H1 (cell line): ENCODE measurements around the gene DNTTIP2. TPM values are rescaled to one million over a fixed set of nuclear protein-coding genes. Genes with fewer than 3 reads are reported as not detected.

Experiments used
- CTCF ChIA-PET: fragments of 300-600 bp; sonication (Branson Sonifier 250); formaldehyde crosslinking; loops from one replicate; lab custom pipeline; 2021; ENCODE audit not compliant: partially characterized antibody; lab: Charles Lee
- POLR2A ChIA-PET: fragments of 300-600 bp; sonication (Branson Sonifier 250); formaldehyde crosslinking; loops from one replicate; lab custom pipeline; 2021; ENCODE audit warnings: inconsistent platforms; ENCODE audit not compliant: partially characterized antibody; lab: Charles Lee
- DNase-seq, 2 experiments: peaks; one replicate each; pipeline versions ENCODE4 v3.0.0 to v3.0.0-alpha.2; 2010 to 2022; ENCODE audit warnings: low spot score in 2 of 2, low read depth in 1 of 2, mixed read lengths in 1 of 2
- FAIRE-seq: peaks from 2 replicates; lab custom pipeline; 2011; peaks lifted over from hg19 to GRCh38; lab: Jason Lieb, UNC
- H2AFZ ChIP-seq: 2 replicates; pipeline ENCODE4 v1.8.1; 2012; ENCODE audit warnings: low read length, inconsistent platforms
- H2AK5ac ChIP-seq: 2 replicates; pipeline ENCODE4 v1.6.1; 2013; ENCODE audit warnings: low read depth, low read length
- H2BK120ac ChIP-seq: replicated peaks from 2 replicates; pipeline ENCODE3; 2013; ENCODE audit warnings: low read depth, low read length, inconsistent platforms
- H2BK12ac ChIP-seq: 2 replicates; pipeline ENCODE4 v1.6.1; 2013; ENCODE audit warnings: low read depth, low read length
- H2BK15ac ChIP-seq: 2 replicates; pipeline ENCODE4 v1.6.1; 2013; ENCODE audit warnings: low read length
- H2BK20ac ChIP-seq: 2 replicates; pipeline ENCODE4 v1.6.1; 2013; ENCODE audit warnings: low read length
- H2BK5ac ChIP-seq: 2 replicates; pipeline ENCODE4 v1.6.1; 2013; ENCODE audit warnings: low read depth, low read length
- H3K14ac ChIP-seq: 2 replicates; pipeline ENCODE4 v1.6.1; 2013; ENCODE audit warnings: inconsistent platforms; ENCODE audit not compliant: insufficient read length
- H3K18ac ChIP-seq: 2 replicates; pipeline ENCODE4 v1.6.1; 2013; ENCODE audit warnings: low read length; ENCODE audit errors: extremely low read depth
- H3K23ac ChIP-seq: 2 replicates; pipeline ENCODE4 v1.6.1; 2013; ENCODE audit warnings: inconsistent platforms; ENCODE audit not compliant: insufficient read length
- H3K23me2 ChIP-seq: 2 replicates; pipeline ENCODE4 v1.6.1; 2013; ENCODE audit warnings: low read depth, low read length
- H3K27ac ChIP-seq: 2 replicates; pipeline ENCODE4 v1.6.1; 2011; ENCODE audit warnings: low read depth, low read length, inconsistent platforms
- H3K27me3 ChIP-seq, 4 experiments: replicated peaks in 1 of 4; 1 replicate in 1 of 4; 2 replicates in 3 of 4; pipeline versions ENCODE4 v1.6.1 to v1.8.1; 2011 to 2013; ENCODE audit warnings: low read length in 3 of 4, mild to moderate bottlenecking in 3 of 4, inconsistent platforms in 2 of 4, mixed read lengths in 2 of 4, moderate library complexity in 1 of 4; ENCODE audit not compliant: control insufficient read depth in 3 of 4, insufficient read depth in 3 of 4; ENCODE audit errors: extremely low read depth in 1 of 4
- H3K36me3 ChIP-seq, 4 experiments: 2 replicates each; pipeline versions ENCODE4 v1.6.1 to v1.8.1; 2011 to 2013; ENCODE audit warnings: mild to moderate bottlenecking in 4 of 4, low read length in 3 of 4, moderate library complexity in 2 of 4, control low read depth in 1 of 4, inconsistent platforms in 1 of 4; ENCODE audit not compliant: insufficient read depth in 4 of 4, control insufficient read depth in 2 of 4
- H3K4ac ChIP-seq: replicated peaks from 2 replicates; pipeline ENCODE3; 2013; ENCODE audit warnings: low read length, low read depth, mixed read lengths, inconsistent platforms; ENCODE audit not compliant: insufficient read length
- H3K4me1 ChIP-seq, 4 experiments: replicated peaks in 1 of 4; 1 replicate in 1 of 4; 2 replicates in 3 of 4; pipeline versions ENCODE4 v1.6.1 to v1.8.1; 2011 to 2013; ENCODE audit warnings: low read length in 3 of 4, inconsistent platforms in 2 of 4, mixed read lengths in 1 of 4; ENCODE audit not compliant: insufficient read depth in 4 of 4, control insufficient read depth in 3 of 4
- H3K4me2 ChIP-seq, 2 experiments: 2 replicates each; pipeline versions ENCODE4 v1.6.1 to v1.8.1; 2011 to 2013; ENCODE audit warnings: low read depth in 2 of 2, low read length in 2 of 2, control low read depth in 1 of 2, inconsistent platforms in 1 of 2, mild to moderate bottlenecking in 1 of 2; ENCODE audit not compliant: insufficient read depth in 1 of 2
- H3K4me3 ChIP-seq, 4 experiments: fragments of 200-600, 300-600 bp in 1 of 4; sonication (generic), shearing (Covaris generic), sonication (Bioruptor Twin) in 1 of 4; 2 replicates each; pipeline versions ENCODE4 v1.5.1 to v1.8.1; 2011 to 2016; ENCODE audit warnings: low read length in 4 of 4, low read depth in 3 of 4, control low read depth in 2 of 4, inconsistent platforms in 2 of 4, mild to moderate bottlenecking in 2 of 4, mixed read lengths in 1 of 4, moderate library complexity in 1 of 4; ENCODE audit not compliant: insufficient read depth in 2 of 4; ENCODE audit errors: extremely low read depth in 1 of 4
- H3K56ac ChIP-seq: replicated peaks from 2 replicates; pipeline ENCODE3; 2013; ENCODE audit warnings: low read depth, mild to moderate bottlenecking, mixed read lengths, low read length, inconsistent platforms; ENCODE audit not compliant: insufficient read length
- H3K79me1 ChIP-seq: 2 replicates; pipeline ENCODE4 v1.6.1; 2013; ENCODE audit warnings: low read depth, low read length, control low read depth
- H3K79me2 ChIP-seq, 2 experiments: 2 replicates each; pipeline versions ENCODE4 v1.6.1 to v1.8.1; 2012 to 2013; ENCODE audit warnings: low read length in 2 of 2, mild to moderate bottlenecking in 2 of 2, inconsistent platforms in 1 of 2; ENCODE audit not compliant: insufficient read depth in 2 of 2, control insufficient read depth in 1 of 2
- H3K9ac ChIP-seq, 4 experiments: replicated peaks in 1 of 4; 1 replicate in 1 of 4; 2 replicates in 3 of 4; pipeline versions ENCODE4 v1.6.1 to v1.8.1; 2011 to 2013; ENCODE audit warnings: low read depth in 3 of 4, low read length in 3 of 4, control low read depth in 2 of 4, mild to moderate bottlenecking in 2 of 4, moderate library complexity in 2 of 4, inconsistent platforms in 1 of 4; ENCODE audit errors: extremely low read depth in 1 of 4
- H3K9me3 ChIP-seq, 2 experiments: 2 replicates each; pipeline versions ENCODE4 v1.6.1 to v1.8.1; 2012 to 2013; ENCODE audit warnings: mild to moderate bottlenecking in 2 of 2, moderate library complexity in 2 of 2, control low read depth in 1 of 2, inconsistent platforms in 1 of 2, low read depth in 1 of 2, low read length in 1 of 2, mixed read lengths in 1 of 2; ENCODE audit not compliant: insufficient read depth in 2 of 2
- H4K20me1 ChIP-seq, 2 experiments: replicated peaks in 1 of 2; 2 replicates each; pipeline versions ENCODE3 to v1.8.1; 2011 to 2013; ENCODE audit warnings: inconsistent platforms in 2 of 2, low read length in 2 of 2, mild to moderate bottlenecking in 1 of 2; ENCODE audit not compliant: insufficient read depth in 2 of 2, control insufficient read depth in 1 of 2
- H4K5ac ChIP-seq: 2 replicates; pipeline ENCODE4 v1.6.1; 2013; ENCODE audit warnings: low read length, low read depth, mixed read lengths, inconsistent platforms; ENCODE audit not compliant: insufficient read length
- H4K8ac ChIP-seq: 2 replicates; pipeline ENCODE4 v1.8.0; 2013; ENCODE audit warnings: mild to moderate bottlenecking, moderate library complexity, low read length, inconsistent platforms; ENCODE audit not compliant: insufficient read depth; ENCODE audit errors: extremely low read depth
- H4K91ac ChIP-seq: replicated peaks from 2 replicates; pipeline ENCODE3; 2013; ENCODE audit warnings: low read length, mixed read lengths, inconsistent platforms; ENCODE audit not compliant: insufficient read length
- CEBPB ChIP-seq: IDR thresholded peaks from 2 replicates; pipeline ENCODE4 v1.6.1; 2012; ENCODE audit warnings: low read depth, low read length
- CHD1 ChIP-seq: IDR thresholded peaks from 2 replicates; pipeline ENCODE4 v1.6.1; 2012; ENCODE audit warnings: low read depth, low read length, improper control_type of control experiment
- CREB1 ChIP-seq: IDR thresholded peaks from 2 replicates; pipeline ENCODE4 v1.6.1; 2012; ENCODE audit warnings: inconsistent platforms
- CTBP2 ChIP-seq: IDR thresholded peaks from 2 replicates; pipeline ENCODE4 v1.7.0; 2011; ENCODE audit warnings: borderline replicate concordance, mild to moderate bottlenecking, moderate library complexity, mixed read lengths, low read length; ENCODE audit not compliant: insufficient read depth, insufficient read length
- EP300 ChIP-seq, 2 experiments: IDR thresholded peaks; 1 replicate in 1 of 2; 2 replicates in 1 of 2; pipeline ENCODE4 v1.6.1; 2011 to 2012; ENCODE audit warnings: low read depth in 2 of 2, low read length in 2 of 2, mild to moderate bottlenecking in 2 of 2, borderline replicate concordance in 1 of 2, inconsistent platforms in 1 of 2, moderate library complexity in 1 of 2
- KDM5A ChIP-seq: fragments of 200-600 bp; IDR thresholded peaks from 2 replicates; pipeline ENCODE4 v1.7.1; 2012; ENCODE audit warnings: mild to moderate bottlenecking, low read length, inconsistent platforms, mixed read lengths
- RFX5 ChIP-seq: IDR thresholded peaks from 2 replicates; pipeline ENCODE4 v1.6.1; 2011; ENCODE audit warnings: low read depth, low read length, improper control_type of control experiment, borderline replicate concordance
- SP2 ChIP-seq: IDR thresholded peaks from 2 replicates; pipeline ENCODE4 v1.6.1; 2012; ENCODE audit warnings: mild to moderate bottlenecking, low read length, inconsistent platforms
- TAF7 ChIP-seq: optimal IDR thresholded peaks from 2 replicates; pipeline ENCODE3; 2011; ENCODE audit warnings: low read depth, mild to moderate bottlenecking, inconsistent platforms, low read length, moderate library complexity, borderline replicate concordance
- WGBS, 2 experiments: shearing (Covaris generic) in 1 of 2; methylation state at CpG; one replicate each; pipeline versions ENCODE4 v1.1.6 to v1.1.7; 2013 to 2015; ENCODE audit warnings: low lambda C conversion rate in 2 of 2, mixed read lengths in 2 of 2, inconsistent platforms in 1 of 2, low coverage in 1 of 2, missing lambda C conversion rate in 1 of 2; ENCODE audit not compliant: insufficient replicate concordance in 2 of 2, insufficient coverage in 1 of 2, insufficient read length in 1 of 2; ENCODE audit errors: extremely low coverage in 1 of 2, missing lambda C conversion rate in 1 of 2; 5-methylcytosine and 5-hydroxymethylcytosine counted together
- polyA plus RNA-seq, 7 experiments: library from polyadenylated mRNA; depleted of rRNA in 3 of 7; stranded (reverse) in 5 of 7; unstranded in 2 of 7; fragments of >200 nt in 5 of 7; fragments of 200-250 nt in 2 of 7; gene quantifications; 1 replicate in 5 of 7; 2 replicates in 1 of 7; 4 replicates in 1 of 7; pipeline versions ENCODE4 v1.2.1 to v1.2.3, GENCODE V29; 2011 to 2013; ENCODE audit warnings: missing spikeins in 2 of 7, mixed read lengths in 2 of 7
- total RNA-seq: library from RNA; stranded (reverse); fragmentation: NEBNext Ultra II Directional; extraction: Animal tissue kit (Norgen Biotek cat#: 25700); gene quantifications from 2 replicates; pipeline ENCODE4 v1.2.1, GENCODE V29; 2021
- TF ChIP-seq, protein P1 (sequence below): IDR thresholded peaks from 2 replicates; pipeline ENCODE4 v1.6.1; 2012; ENCODE audit warnings: inconsistent platforms
- TF ChIP-seq, protein P2 (sequence below): IDR thresholded peaks from 2 replicates; pipeline ENCODE4 v1.6.1; 2011; ENCODE audit warnings: low read length, improper control_type of control experiment

Gene DNTTIP2
- total and polyA plus RNA-seq, 2 of the 8 experiments (the other 6 are each of a cell fraction or from before 2014, with no cell fraction given) = 6.3 to 80.4 TPM

DNA sequence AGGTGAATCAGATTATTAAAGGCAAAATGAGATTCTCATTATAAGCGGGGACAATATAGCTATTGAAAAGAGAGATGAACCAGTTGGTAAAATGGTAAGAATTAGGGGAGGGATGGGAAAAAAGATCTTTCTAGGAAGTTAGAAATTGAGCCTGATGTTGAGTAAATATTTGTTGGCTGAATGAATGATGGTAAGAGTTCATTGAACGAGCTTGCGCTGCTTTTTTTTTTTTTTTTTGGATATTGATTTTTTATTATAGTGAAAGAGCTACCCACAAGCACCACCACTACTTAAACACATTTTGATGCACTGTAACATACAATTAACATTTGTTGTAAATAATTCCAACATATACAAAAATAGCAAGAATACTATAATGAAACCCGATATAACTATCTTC lies 31.3 kb upstream of the DNTTIP2 start:
- Histone ChIP-seq H3K4me2 (peak overlapping the region; percentile 21 to 68; a peak in 3 of 4 replicates), H3K36me3 (no peaks in the 10 kb centered on the region), H2BK15ac (no peak overlapping the region), H2BK20ac (no peak overlapping the region), H3K23ac (no peak overlapping the region), H2AK5ac (no peak overlapping the region), H4K5ac (no peak overlapping the region), H3K56ac (no peak overlapping the region), H3K4me1 (peaks cover 0 to 3% (median 2%) of the 10 kb centered on the region in 4 experiments; a peak in 2 of 7 replicates), H3K79me1 (no peaks in the 10 kb centered on the region), H2AFZ (peak overlapping the region; percentile 74), H2BK5ac (no peak overlapping the region), H2BK120ac (no peak overlapping the region), H3K18ac (no peak overlapping the region), H3K9ac (no peak overlapping the region), H3K4ac (no peak overlapping the region), H4K8ac (no peak overlapping the region), H3K9me3 (no peaks in the 10 kb centered on the region), H4K91ac (no peak overlapping the region), H4K20me1 (no peaks in the 10 kb centered on the region), H3K27me3 (0 out of 7 replicates have a peak, but pooled peaks cover 0 to 2% (median 1%) of the 10 kb centered on the region in 4 experiments), H3K23me2 (peaks cover 10% of the 10 kb centered on the region), H3K27ac (no peak overlapping the region), H2BK12ac (no peak overlapping the region), H3K79me2 (peaks cover 0 to 32% of the 10 kb centered on the region in 2 experiments; a peak in 2 of 4 replicates), H3K14ac (no peak overlapping the region), H3K4me3 (peak overlapping the region in 2 of 4 experiments; percentile 35 to 91; a peak in 3 of 8 replicates)
- POLR2A ChIA-PET = interaction anchor here (0.9 to 1.7 kb wide), 4 partner anchors 8 to 31 kb away, joined by 3 to 20 read pairs (median 4); partner anchors contain the start of gene DNTTIP2
- FAIRE-seq (no peak), DNase-seq (no peak)
- WGBS, 2 experiments = 94% methylated on average over 2 of the region's 4 CpGs; no CpG with 5 or more reads in 1 of the 2 experiments
- CTCF ChIA-PET = interaction anchor here (0.7 to 2.5 kb wide), 14 partner anchors 10 to 280 kb away, joined by 3 to 15 read pairs (median 3); no protein-coding TSS in a partner anchor
- no peak for TF ChIP-seq EP300 (IDR thresholded peaks at IDR 0.05; ENCODE audit: borderline replicate concordance in 1 of 2, low read depth in 2 of 2, low read length in 2 of 2)
- TF ChIP-seq, protein P1, sequence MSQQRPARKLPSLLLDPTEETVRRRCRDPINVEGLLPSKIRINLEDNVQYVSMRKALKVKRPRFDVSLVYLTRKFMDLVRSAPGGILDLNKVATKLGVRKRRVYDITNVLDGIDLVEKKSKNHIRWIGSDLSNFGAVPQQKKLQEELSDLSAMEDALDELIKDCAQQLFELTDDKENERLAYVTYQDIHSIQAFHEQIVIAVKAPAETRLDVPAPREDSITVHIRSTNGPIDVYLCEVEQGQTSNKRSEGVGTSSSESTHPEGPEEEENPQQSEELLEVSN = no peak
- TF ChIP-seq CEBPB = no peak
- no peak for TF ChIP-seq KDM5A
- no peak for TF ChIP-seq SP2
- no peak for TF ChIP-seq CTBP2
- TF ChIP-seq, protein P2, sequence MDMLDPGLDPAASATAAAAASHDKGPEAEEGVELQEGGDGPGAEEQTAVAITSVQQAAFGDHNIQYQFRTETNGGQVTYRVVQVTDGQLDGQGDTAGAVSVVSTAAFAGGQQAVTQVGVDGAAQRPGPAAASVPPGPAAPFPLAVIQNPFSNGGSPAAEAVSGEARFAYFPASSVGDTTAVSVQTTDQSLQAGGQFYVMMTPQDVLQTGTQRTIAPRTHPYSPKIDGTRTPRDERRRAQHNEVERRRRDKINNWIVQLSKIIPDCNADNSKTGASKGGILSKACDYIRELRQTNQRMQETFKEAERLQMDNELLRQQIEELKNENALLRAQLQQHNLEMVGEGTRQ = no peak
- no peak for TF ChIP-seq TAF7
- TF ChIP-seq CHD1 = no peak
- TF ChIP-seq RFX5 = no peak
- TF ChIP-seq CREB1 = no peak
